Stimulated activated CD4-positive, alpha-beta T cell treated with anti-CD3 and anti-CD28 coated beads, TNF-alpha, amount 100 ng/mL, for 24 hours (primary cell): ENCODE results near the gene CNBD2.
"Not testable (repeated sequence)": the region's sequence is repeated elsewhere in the genome, so short reads cannot be mapped to it uniquely, and the experiment has no call there.

Experiments used
- DNase-seq, 3 experiments: peaks; one replicate each; pipeline ENCODE4 v3.0.0-alpha.2; 2020; ENCODE audit warnings: low read depth in 3 of 3

The CNBD2 gene

DNA sequence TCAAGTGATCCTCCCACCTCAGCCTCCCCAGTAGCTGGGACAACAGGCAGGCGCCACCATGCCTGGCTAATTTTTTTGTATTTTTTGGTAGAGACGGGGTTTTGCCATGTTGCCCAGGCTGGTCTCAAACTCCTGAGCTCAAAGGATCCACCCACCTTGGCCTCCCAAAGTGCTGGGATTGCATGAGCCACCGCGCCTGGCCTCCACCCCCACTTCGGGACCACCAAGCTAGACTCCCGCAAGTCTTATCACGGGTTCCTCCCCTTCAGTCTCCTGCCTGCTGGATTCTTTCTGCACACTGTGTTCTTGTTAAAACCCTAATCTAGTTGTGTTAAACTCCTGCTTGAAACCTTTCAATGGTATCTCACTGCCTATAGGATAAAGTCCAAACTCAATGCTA lies 57.7 kb downstream of the CNBD2 start:
- DNase-seq: not testable (repeated sequence)

DNA sequence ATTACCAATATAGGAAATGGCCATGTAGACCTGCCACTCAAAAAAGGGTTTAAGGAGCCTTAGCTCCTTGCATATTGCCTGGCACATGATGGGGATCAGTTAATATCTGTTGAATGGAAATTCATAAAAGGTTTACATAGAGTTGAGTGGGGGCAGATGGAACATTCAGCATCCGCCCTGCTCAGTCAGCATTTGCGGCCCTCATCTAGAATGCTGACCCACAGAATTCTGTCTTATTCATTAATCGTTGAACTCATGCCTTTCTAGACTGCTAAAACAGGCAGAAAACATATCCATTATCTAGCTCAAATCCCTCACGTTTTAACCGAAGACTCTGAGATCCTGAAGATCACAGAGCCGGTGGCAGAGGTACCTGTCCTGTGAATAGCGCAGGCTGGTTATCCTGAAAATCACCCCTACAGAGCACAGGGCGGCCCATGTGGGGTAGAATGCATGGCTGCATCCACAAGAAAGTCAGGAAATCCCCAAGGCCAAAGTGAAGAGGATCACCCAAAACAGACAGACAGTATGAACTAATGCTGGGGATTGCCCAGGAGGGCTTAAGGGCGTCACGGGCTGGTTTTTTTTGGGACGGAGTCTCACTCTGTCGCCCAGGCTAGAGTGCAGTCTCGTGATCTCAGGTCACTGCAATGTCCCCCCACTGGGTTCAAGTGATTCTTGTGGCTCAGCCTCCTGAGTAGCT lies 59.9 kb downstream of the CNBD2 start:
- no peak for DNase-seq

DNA sequence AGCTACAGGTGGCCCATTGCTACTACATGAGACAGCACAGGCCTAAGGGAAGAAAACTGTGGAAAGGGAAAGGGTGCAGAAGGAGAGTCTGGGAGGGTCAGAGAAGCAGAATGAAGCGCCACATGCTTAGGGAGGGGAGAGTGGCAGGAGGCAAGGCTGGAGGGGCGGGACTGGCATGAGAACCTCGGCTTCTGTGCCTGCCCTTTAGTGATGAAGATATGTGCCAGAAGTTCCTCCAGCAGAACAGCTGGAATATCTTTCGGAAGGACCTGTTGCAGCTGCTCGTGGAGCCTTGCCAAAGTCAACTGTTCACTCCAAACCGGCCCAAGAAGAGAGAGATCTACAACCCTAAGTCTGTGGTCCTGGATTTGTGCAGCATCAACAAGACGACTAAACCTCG lies 61.8 kb downstream of the CNBD2 start:
- no peak for DNase-seq

DNA sequence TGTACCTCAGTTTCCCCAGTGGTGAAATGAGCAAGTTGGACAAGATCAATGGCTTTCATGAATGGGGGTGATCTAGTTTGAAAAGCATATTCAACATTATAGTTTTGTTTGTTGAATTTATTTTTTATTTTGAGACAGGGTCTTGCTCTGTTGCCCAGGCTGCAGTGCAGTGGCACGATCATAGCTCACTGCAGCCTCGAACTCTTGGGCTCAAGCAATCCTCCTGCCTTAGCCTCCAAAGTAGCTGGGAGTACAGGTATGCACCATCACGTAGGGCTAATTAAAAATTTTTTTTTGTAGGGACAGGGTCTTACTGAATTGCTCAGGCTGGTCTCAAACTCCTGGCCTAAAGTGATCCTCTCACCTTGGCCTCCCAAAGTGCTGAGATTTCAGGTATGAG lies 63.4 kb downstream of the CNBD2 start:
- no peak for DNase-seq

GRCh38 chr20:36034875-36035274 lies 66.5 kb downstream of the CNBD2 start:
- no peak for DNase-seq

DNA sequence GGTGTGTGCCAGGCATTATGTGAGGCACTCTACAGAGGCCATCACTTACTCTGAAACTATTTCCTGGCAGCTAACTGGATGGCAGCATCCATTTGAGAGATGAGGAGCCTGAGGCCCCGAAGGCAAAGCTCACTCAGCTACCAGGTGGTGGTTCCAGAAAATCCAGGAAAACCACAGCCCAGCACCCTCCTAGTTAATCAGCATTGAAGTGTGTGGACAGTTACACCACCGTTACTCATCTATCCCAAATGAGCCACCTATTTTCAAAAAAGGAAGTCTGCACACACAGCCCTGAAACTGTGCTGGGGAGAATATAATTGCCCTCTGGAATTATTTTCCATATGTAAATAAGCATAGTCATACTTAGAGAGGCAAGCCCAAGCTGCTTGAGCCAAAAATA lies 67.4 kb downstream of the CNBD2 start:
- no peak for DNase-seq

- no peak for DNase-seq
These were observed 68.3 kb downstream of the CNBD2 start for GRCh38 chr20:36036688-36037087.

GRCh38 chr20:36040571-36040970 lies 72.2 kb downstream of the CNBD2 start:
- DNase-seq: no peak

GRCh38 chr20:36043441-36043840 lies 75.1 kb downstream of the CNBD2 start:
- no peak for DNase-seq

DNA sequence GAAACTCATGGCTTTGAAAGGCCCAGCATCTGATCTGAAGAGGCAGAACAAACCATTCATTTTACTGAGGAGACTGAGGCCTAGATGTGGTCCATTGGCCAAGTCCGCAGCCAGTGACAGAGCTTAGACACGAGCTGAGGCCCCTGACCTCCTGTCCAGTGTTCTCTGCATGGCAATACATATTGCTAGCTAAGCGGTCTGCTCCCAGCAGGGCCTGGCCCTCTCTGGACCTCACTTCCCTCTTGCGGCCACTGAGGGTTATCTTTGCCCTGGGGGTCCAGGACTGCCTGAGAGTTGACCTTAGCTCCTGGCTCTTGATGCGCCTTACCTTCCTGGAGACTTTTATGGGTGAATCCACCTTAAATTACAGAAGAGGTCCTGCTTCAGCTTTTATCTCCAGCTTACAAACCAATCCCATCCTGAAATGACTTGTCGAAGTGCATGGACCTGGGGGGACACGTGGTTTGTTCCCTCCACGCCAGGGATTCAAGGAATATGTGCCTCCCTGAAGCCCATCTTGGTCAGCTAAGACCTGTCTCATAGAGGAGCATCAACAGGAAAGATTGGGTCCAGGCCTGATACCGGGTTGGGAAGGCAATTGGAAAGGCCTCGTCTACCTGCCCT lies 75.6 kb downstream of the CNBD2 start:
- no peak for DNase-seq

DNA sequence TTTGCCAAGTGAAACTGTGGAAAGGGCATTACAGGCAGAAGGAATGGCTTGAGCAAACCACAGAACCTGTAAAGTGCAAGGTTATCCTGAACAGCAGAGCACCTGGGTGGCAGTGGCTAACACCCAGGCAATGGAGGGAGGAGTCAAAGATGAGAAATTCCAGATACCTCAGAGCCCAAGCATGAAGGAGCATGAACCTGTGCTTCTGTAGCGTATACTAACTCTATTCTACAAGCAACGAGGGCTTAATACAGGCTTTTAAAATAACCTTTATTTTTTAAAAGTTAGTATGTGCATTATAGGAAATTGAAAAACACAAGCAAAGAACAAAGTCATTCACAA lies 77.0 kb downstream of the CNBD2 start:
- DNase-seq: no peak

DNA sequence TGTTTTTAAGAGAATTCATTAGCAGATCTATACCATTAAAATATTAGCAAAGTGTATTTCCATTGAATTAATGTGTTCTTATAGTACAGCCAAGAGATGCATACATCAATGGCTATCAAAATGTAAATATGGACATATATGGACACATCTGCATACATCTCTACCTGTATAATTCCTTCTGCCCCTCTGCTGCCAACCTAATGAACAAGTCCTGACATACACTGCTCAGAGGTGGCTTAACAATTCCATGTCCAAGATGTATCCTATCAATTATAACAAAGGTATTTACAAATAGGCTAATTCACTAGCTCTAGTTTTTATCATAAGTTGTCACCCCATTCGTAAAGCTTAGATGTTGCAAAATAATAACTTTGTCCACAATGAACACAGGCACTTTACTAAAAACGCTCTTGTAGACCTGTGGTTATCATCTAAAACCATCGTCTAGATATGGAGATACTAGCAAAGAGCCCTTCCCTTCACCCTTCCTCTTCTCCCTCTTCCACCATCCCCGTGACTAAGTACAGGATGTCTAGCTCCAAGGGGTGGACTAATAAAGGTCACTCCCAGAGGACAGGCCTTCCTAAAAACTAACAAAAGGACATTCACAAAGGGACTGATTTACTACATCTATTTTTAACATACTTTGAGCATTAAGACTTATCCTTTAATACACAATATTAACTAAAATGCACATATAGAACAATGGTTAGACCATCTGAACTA lies 77.8 kb downstream of the CNBD2 start:
- DNase-seq: not testable (repeated sequence)

DNA sequence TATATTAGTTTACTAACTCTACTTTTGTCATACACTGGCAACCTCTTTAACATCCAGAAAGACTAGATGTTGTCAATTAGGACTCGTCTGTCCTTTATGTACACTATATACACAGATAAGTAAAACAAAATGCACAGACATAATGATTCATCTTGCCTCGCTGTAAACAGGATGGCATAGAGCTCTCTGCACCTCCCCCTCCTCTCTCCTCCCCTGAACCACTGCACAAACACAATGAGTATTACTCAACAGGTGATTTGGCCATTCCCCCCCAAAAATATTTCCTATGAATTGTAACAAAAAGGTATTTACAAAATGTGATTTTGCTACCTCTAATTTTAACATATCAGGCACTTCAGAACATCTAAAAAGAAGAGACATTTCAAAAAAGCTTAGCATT lies 81.0 kb downstream of the CNBD2 start:
- not testable (repeated sequence) for DNase-seq

DNA sequence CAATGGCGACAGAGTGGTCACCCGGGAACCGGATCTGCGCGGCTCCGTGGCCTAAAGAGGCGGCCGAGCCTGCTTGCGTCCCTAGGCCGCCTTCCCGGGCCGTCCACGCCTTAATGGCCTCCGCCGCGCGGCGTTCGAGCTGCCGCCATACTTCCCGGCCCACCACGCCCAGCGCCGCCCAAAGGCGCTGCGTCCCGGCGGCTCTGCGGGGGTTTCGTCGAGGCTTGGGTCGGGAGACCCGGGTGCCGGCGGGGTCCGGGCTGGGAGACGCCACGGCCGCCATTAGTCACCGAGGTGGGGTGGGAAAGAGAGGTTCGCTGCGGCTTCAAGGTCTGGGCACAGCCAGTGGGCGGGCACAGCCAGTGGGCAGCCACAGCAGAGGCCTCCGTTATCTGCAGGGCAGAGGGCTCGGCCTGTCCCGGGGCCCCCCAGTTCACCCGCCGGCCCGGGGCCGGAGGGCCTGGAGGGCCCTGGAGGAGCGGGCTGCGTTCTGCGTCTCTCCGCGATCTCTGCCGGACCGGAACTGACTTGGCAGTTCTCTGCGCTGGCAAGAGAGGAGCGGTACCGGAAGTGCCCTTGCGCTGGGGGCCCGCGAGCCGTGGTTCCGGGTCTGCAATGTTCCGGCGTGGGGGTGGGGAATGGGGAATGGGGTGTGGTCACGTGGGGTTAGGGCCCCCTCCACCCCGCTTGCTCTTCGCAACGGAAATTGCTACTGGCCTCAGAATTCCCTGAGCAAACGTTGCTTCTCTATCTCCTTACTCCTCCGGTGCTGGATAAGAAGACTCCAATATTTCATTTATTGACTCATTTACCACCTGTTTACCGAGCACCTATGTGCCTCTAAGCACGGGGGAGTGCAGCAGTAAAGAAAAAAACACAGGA lies 82.3 kb downstream of the CNBD2 start:
- peak; percentile 88 to 95 (median 89) for DNase-seq

DNA sequence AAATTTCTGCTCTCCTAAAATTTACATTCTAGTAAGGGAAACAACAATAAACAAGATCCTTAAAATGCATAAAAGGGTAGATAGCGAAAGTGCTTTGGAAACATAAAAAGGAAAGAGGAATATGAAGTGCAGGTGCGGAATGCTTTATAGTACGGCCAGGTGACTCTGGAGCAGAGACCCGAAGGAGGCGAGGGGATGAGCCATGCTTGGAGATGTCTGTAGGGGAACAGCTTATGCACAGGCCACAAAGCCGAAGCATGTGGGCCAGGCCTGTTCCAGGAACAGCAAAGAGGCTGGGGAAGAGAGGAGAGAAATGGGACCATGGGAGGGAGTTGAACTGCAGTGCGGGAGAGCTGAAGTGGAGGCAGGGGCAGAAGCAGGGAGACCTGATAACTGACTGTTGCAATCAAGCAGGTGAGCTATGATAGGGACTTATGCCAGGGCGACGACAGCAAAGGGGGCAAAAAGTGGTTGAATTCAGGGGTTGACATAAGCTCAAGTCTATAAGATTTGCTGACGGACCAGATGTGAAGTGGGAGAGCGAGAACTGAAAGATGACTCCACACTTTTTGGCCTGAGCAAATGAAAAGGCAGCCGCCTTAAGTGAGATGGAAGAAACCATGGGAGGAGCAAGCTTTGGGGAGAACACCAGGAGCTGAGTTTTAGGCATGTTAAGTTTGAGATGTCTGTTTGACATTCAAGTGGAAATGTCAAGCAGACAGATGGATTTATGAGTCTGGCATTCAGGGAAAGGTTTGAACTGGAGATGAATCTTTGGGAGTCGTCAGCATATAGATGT lies 83.1 kb downstream of the CNBD2 start:
- DNase-seq: no peak

- no peak for DNase-seq
These were observed 83.7 kb downstream of the CNBD2 start for GRCh38 chr20:36052117-36052513.

GRCh38 chr20:36053863-36054518 lies 85.6 kb downstream of the CNBD2 start:
- not testable (repeated sequence) for DNase-seq

DNA sequence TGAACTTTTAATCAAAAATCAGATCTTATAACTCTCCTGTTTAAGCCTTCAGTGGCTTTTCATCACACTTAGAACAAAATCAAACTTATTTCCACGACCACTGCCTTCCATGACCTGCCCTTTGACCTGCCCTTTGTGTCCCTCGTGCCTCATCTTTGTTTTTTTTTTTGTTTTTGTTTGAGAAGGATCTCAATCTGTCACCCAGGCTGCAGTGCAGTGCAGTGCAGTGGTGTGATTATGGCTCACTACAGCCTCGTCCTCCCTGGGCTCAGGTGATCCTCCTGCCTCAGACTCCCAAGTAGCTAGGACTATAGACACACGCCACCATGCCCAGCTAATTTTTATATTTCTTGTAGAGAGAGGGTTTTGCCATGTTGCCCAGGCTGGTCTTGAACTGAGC lies 86.8 kb downstream of the CNBD2 start:
- DNase-seq: no peak

DNA sequence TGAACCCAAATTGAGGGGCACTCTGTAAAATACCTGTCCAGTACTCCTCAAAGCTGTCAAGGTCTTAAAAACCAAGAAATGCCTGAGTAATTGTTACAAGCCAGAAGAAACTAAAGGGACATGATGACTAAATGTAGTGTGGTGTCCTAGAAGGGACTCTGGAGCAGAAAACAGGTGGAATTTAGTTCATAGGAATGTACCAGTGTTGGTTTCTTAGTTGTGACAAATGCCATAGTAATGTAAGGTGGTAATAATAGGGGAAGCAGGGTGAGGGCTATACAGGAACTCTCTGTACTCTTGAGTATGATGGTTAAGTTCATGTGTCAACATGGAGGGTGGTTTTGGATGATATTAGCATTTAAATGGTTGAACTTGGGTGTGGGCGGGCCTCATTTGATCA lies 92.3 kb downstream of the CNBD2 start:
- no peak for DNase-seq

DNA sequence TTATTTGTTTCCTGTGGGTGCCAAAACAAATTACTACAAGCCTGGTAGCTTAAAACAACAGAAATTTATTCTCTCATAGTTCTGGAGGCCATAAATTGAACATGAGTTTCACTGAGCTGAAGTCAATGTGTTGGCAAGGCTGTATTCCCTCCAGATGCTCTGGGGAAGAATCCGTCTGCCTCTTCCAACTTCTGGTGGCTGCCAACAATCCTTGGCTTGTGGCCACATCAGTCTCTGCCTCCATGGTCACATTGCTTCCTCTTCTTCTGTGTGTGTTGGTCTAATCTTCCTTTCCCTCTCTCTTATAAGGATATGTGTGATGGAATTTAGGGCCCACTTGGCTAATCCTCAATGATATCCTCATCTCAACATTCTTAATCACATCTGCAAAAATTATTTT lies 93.4 kb downstream of the CNBD2 start:
- DNase-seq: no peak

DNA sequence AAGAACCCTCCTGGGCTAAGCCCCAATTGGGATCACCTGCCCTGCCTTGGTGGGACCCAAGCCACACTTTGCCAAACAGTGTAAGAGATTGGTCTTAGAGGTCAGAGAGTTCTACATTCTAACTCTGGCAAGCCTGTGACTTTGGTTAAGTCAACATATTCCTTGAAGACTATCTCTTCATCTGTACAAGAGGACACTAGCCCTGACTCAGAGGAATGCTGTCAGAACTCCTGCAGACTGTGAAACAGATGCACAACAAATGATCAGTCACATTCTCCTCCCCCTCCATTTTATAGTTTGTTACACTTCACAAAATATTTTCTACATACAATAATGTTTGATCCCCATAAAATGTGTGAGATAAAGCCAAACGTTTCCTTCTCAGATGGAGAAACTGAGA lies 94.4 kb downstream of the CNBD2 start:
- no peak for DNase-seq
